ENCODE results near the gene AQP10.

GRCh38 chr1:154320882-154321608 lies at the start of gene AQP10:
- TF ChIP-seq EZH2 (IDR thresholded peaks at IDR 0.05; ENCODE audit: low read length, missing control alignments): no peak
- no peak for TF ChIP-seq CTCF (conservative IDR thresholded peaks at IDR 0.05 in 1 of 2, IDR thresholded peaks at IDR 0.05 in 1 of 2; ENCODE audit: low read depth in 1 of 2, low read length in 2 of 2)

All from fibroblast of lung (primary cell).